Chondrocyte (in vitro differentiated cells): ENCODE results near the gene IL1R1. TPM values are rescaled to one million over a fixed set of nuclear protein-coding genes. Genes with fewer than 3 reads are reported as not detected.
A peak's percentile ranks its signal among the peaks of the same experiment; 100 is the strongest.

ENCODE experiments used
- DNase-seq: peaks from one replicate; pipeline ENCODE4 v3.0.0; 2021; ENCODE audit warnings: mixed read lengths, low spot score
- H3K27ac Mint-ChIP-seq: one replicate; pipeline ENCODE4 v1.8.0; 2021; ENCODE audit warnings: mild to moderate bottlenecking, moderate library complexity, mixed read lengths; ENCODE audit not compliant: unreplicated experiment
- H3K27me3 Mint-ChIP-seq: 2 replicates; pipeline ENCODE4 v1.8.0; 2021; ENCODE audit warnings: low read depth, mixed read lengths
- H3K36me3 Mint-ChIP-seq: 2 replicates; pipeline ENCODE4 v1.8.0; 2021; ENCODE audit warnings: low read depth, mixed read lengths
- H3K4me1 Mint-ChIP-seq: 2 replicates; pipeline ENCODE4 v1.8.0; 2021; ENCODE audit warnings: low read depth, mild to moderate bottlenecking, mixed read lengths
- H3K4me3 Mint-ChIP-seq: one replicate; pipeline ENCODE4 v1.8.0; 2021; ENCODE audit warnings: mild to moderate bottlenecking, moderate library complexity, mixed read lengths; ENCODE audit not compliant: unreplicated experiment
- H3K9me3 Mint-ChIP-seq: 2 replicates; pipeline ENCODE4 v1.8.0; 2021; ENCODE audit warnings: low read depth, mixed read lengths
- total RNA-seq: library from RNA; stranded (reverse); gene quantifications from 3 replicates; pipeline ENCODE4 v1.2.1, GENCODE V29; 2021
- TF ChIP-seq, protein P1 (sequence below): fragments of 200-600 bp; sonication (generic); IDR thresholded peaks from 2 replicates; pipeline ENCODE4 v1.5.0; 2021; ENCODE audit warnings: antibody characterized with exemption, mild to moderate bottlenecking, moderate library complexity

The IL1R1 gene
- total RNA-seq, 1 donor from 2014 or later: 22.0 TPM

DNA sequence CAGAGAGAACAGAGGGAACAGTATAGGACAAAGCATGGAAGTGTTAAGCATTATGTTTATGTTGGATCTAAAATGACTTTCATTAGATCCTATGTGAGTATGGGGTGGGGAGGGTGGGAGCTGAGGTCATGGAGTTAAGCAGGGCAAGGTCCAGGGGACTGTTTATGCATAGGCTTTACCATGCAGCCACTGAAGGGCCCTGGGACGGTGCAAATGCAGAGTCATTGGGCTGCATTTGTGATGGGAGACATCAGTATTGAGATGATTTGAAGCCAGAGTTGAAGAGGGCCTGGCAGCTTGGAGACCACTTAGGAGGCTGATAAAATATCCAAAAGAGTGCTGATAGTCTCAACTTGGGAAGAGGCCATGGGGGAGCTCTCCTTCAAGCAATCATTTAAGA lies 66.9 kb downstream of the IL1R1 start:
- H3K4me1 Mint-ChIP-seq: no peaks in the 10 kb centered on the region
- no peak overlapping the region for H3K27ac Mint-ChIP-seq
- H3K4me3 Mint-ChIP-seq: no peak overlapping the region
- peaks cover 16% of the 10 kb centered on the region for H3K9me3 Mint-ChIP-seq
- TF ChIP-seq, protein P1, sequence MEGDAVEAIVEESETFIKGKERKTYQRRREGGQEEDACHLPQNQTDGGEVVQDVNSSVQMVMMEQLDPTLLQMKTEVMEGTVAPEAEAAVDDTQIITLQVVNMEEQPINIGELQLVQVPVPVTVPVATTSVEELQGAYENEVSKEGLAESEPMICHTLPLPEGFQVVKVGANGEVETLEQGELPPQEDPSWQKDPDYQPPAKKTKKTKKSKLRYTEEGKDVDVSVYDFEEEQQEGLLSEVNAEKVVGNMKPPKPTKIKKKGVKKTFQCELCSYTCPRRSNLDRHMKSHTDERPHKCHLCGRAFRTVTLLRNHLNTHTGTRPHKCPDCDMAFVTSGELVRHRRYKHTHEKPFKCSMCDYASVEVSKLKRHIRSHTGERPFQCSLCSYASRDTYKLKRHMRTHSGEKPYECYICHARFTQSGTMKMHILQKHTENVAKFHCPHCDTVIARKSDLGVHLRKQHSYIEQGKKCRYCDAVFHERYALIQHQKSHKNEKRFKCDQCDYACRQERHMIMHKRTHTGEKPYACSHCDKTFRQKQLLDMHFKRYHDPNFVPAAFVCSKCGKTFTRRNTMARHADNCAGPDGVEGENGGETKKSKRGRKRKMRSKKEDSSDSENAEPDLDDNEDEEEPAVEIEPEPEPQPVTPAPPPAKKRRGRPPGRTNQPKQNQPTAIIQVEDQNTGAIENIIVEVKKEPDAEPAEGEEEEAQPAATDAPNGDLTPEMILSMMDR: no peak
- H3K36me3 Mint-ChIP-seq: peaks cover 9% of the 10 kb centered on the region
- H3K27me3 Mint-ChIP-seq: no peaks in the 10 kb centered on the region
- no peak for DNase-seq

DNA sequence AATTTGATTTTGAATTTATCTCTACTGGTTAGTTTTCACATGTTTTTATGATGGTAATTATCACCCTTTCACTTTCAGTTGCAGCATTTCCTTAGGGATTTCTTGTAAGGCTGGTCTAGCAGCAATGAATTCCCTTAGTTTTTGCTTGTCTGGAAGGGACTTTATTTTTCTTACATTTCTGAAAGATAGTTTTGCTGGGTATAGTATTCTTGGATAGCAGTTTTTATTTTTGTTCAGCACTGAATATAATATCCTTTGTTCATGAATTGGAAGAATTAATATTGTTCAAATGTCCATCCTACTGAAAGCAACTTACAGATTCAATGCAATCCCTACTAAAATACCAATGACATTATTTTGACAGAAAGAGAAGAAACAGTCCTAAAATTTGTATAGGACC lies 74.5 kb downstream of the IL1R1 start:
- peaks cover 18% of the 10 kb centered on the region for H3K36me3 Mint-ChIP-seq
- H3K4me3 Mint-ChIP-seq: no peak overlapping the region
- no peak for DNase-seq
- H3K9me3 Mint-ChIP-seq: peaks cover 34% of the 10 kb centered on the region
- no peaks in the 10 kb centered on the region for H3K4me1 Mint-ChIP-seq
- TF ChIP-seq, protein P1: no peak
- no peaks in the 10 kb centered on the region for H3K27me3 Mint-ChIP-seq
- H3K27ac Mint-ChIP-seq: no peak overlapping the region

DNA sequence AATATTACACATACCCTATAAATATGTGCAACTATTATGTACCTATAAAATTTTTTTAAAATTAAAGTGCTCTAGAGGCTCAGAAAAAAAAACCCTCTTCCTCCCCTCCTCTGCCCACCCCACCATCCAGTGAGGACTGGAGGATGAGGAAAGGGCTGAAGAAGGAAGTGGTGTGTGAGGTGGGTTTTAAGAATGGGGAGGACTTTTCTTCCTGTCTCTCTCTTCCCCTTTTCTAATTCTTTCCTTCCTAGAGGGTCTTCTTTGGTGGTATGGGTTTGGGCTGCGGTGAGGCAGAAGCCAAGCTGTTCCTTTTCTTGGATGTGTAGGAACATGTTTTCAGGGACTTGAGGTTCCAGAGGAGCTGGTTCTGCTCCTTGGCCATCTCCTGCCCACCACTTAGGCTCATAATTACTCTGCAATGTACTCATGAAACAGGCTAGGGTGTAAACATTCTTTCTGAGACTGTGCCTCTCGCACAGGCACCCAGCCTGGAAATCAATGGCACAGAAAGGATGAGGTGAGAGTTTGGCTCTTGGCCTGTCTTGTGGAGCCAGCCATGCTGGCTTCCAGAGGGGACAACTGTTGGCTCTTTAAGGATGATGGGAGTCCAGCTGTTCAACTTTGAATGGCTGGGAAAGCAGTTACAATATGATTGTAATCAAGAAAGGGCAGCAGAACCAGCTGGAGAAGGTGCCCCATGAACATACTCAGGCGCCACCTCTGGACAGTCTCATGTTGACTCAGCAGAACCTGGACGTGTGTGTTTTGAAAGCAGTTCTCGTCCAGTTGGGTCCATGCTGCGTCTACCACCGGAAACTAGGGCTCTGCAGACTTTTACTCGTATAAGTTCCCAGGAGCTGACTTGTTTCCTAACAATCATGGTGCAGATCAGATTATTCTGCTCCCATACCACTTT lies 82.5 kb downstream of the IL1R1 start:
- Mint-ChIP-seq H3K27ac (no peak overlapping the region), H3K4me1 (peaks cover 36% of the 10 kb centered on the region), H3K4me3 (no peak overlapping the region), H3K9me3 (no peaks in the 10 kb centered on the region), H3K27me3 (no peaks in the 10 kb centered on the region), H3K36me3 (no peaks in the 10 kb centered on the region)
- DNase-seq: no peak
- TF ChIP-seq, protein P1: no peak

GRCh38 chr2:102226171-102226570 lies 83.6 kb downstream of the IL1R1 start:
- TF ChIP-seq, protein P1: no peak
- no peaks in the 10 kb centered on the region for H3K36me3 Mint-ChIP-seq
- peak overlapping the region; percentile 96 for H3K27ac Mint-ChIP-seq
- H3K9me3 Mint-ChIP-seq: no peaks in the 10 kb centered on the region
- H3K4me3 Mint-ChIP-seq: no peak overlapping the region
- H3K27me3 Mint-ChIP-seq: no peaks in the 10 kb centered on the region
- peaks cover 36% of the 10 kb centered on the region for H3K4me1 Mint-ChIP-seq
- no peak for DNase-seq

- H3K27ac Mint-ChIP-seq: peak overlapping the region; percentile 96
- H3K9me3 Mint-ChIP-seq: no peaks in the 10 kb centered on the region
- no peak for DNase-seq
- no peaks in the 10 kb centered on the region for H3K27me3 Mint-ChIP-seq
- H3K36me3 Mint-ChIP-seq: no peaks in the 10 kb centered on the region
- TF ChIP-seq, protein P1: no peak
- H3K4me1 Mint-ChIP-seq: peaks cover 36% of the 10 kb centered on the region
- H3K4me3 Mint-ChIP-seq: no peak overlapping the region
These were observed 84.3 kb downstream of the IL1R1 start for GRCh38 chr2:102226612-102227391.
